B cell (primary cell): ENCODE measurements around the gene NHP2. TPM values are rescaled to one million over a fixed set of nuclear protein-coding genes. Genes with fewer than 3 reads are reported as not detected.

ENCODE experiments used
- ATAC-seq: fragments of 200-7000 bp; cut with Tn5 transposase; one replicate; pipeline ENCODE4 v1.10.0; 2021; ENCODE audit warnings: low read depth, mild to moderate bottlenecking, moderate number of reproducible peaks, moderate library complexity
- CTCF ChIA-PET: fragments of 350-600 bp; sonication (Branson Sonifier 250); formaldehyde crosslinking; loops from one replicate; lab custom pipeline; 2021; ENCODE audit warnings: antibody characterized with exemption, inconsistent platforms; lab: Charles Lee
- POLR2A ChIA-PET: fragments of 350-600 bp; sonication (Branson Sonifier 250); formaldehyde crosslinking; loops from one replicate; lab custom pipeline; 2021; ENCODE audit warnings: antibody characterized with exemption; lab: Charles Lee
- DNase-seq: peaks from one replicate; pipeline ENCODE4 v3.0.0; 2013
- H2AFZ ChIP-seq: 2 replicates; pipeline ENCODE4 v1.6.1; 2012; ENCODE audit warnings: mild to moderate bottlenecking, low read depth, low read length; ENCODE audit not compliant: insufficient read depth, poor library complexity, severe bottlenecking
- H3K27ac ChIP-seq, 2 donors: 1 replicate in 1 of 2; 2 replicates in 1 of 2; pipeline ENCODE4 v1.5.1; 2012 to 2013; ENCODE audit warnings: low read length in 2 of 2, mild to moderate bottlenecking in 2 of 2, moderate library complexity in 1 of 2
- H3K27me3 ChIP-seq, 4 experiments: fragments of 200-600 bp in 1 of 4; sonication (generic) in 1 of 4; replicated peaks in 1 of 4; 1 replicate in 2 of 4; 2 replicates in 2 of 4; pipeline versions ENCODE4 v1.6.1 to v1.7.0; 2013 to 2016; ENCODE audit warnings: low read length in 3 of 4, mild to moderate bottlenecking in 2 of 4, mixed read lengths in 1 of 4, moderate library complexity in 1 of 4; ENCODE audit not compliant: insufficient read depth in 4 of 4, control insufficient read depth in 3 of 4; ENCODE audit errors: control extremely low read depth in 1 of 4
- H3K36me3 ChIP-seq, 2 experiments: replicated peaks in 1 of 2; 1 replicate in 1 of 2; 2 replicates in 1 of 2; pipeline versions ENCODE4 v1.6.1 to v1.7.1; 2013; ENCODE audit warnings: low read length in 1 of 2; ENCODE audit not compliant: insufficient read depth in 2 of 2, control insufficient read depth in 1 of 2; ENCODE audit errors: control extremely low read depth in 1 of 2, extremely low read depth in 1 of 2
- H3K4me1 ChIP-seq, 2 donors: fragments of 200-600 bp in 1 of 2; sonication (generic) in 1 of 2; 1 replicate in 1 of 2; 2 replicates in 1 of 2; pipeline versions ENCODE4 v1.5.1 to v1.6.1; 2013 to 2017; ENCODE audit warnings: low read length in 2 of 2; ENCODE audit not compliant: control insufficient read depth in 2 of 2, insufficient read depth in 2 of 2
- H3K4me2 ChIP-seq: replicated peaks from 2 replicates; pipeline ENCODE3; 2012; ENCODE audit warnings: mild to moderate bottlenecking, low read depth, low read length; ENCODE audit not compliant: poor library complexity, severe bottlenecking
- H3K4me3 ChIP-seq, 5 experiments: fragments of 200-600 bp in 1 of 5; sonication (generic) in 1 of 5; 1 replicate in 3 of 5; 2 replicates in 2 of 5; pipeline versions ENCODE4 v1.5.1 to v1.7.0; 2011 to 2016; ENCODE audit warnings: low read length in 4 of 5, mild to moderate bottlenecking in 4 of 5, low read depth in 2 of 5, control low read depth in 1 of 5, moderate library complexity in 1 of 5; ENCODE audit not compliant: insufficient read depth in 1 of 5; ENCODE audit errors: control extremely low read depth in 1 of 5, extremely low read depth in 1 of 5
- H3K79me2 ChIP-seq: fragments of 200-600 bp; sonication (generic); one replicate; pipeline ENCODE4 v1.6.0; 2016; ENCODE audit warnings: low read length; ENCODE audit not compliant: control insufficient read depth, insufficient read depth
- H3K9ac ChIP-seq: fragments of 200-600 bp; sonication (generic); 2 replicates; pipeline ENCODE4 v1.6.1; 2017; ENCODE audit warnings: mild to moderate bottlenecking, low read length, moderate library complexity
- H3K9me3 ChIP-seq, 3 donors: one replicate each; pipeline versions ENCODE4 v1.6.1 to v1.7.1; 2013; ENCODE audit warnings: low read length in 2 of 3; ENCODE audit not compliant: control insufficient read depth in 2 of 3, insufficient read depth in 1 of 3; ENCODE audit errors: control extremely low read depth in 1 of 3
- H4K20me1 ChIP-seq: 2 replicates; pipeline ENCODE4 v1.6.0; 2012; ENCODE audit warnings: mild to moderate bottlenecking, low read length; ENCODE audit not compliant: insufficient read depth, control insufficient read depth, poor library complexity, severe bottlenecking
- H3K27ac Mint-ChIP-seq: one replicate; pipeline ENCODE4 v1.8.0; 2021; ENCODE audit warnings: mixed read lengths
- H3K27me3 Mint-ChIP-seq: one replicate; pipeline ENCODE4 v1.8.0; 2021; ENCODE audit warnings: mixed read lengths
- H3K4me1 Mint-ChIP-seq: one replicate; pipeline ENCODE4 v1.8.0; 2021; ENCODE audit warnings: mixed read lengths
- H3K4me3 Mint-ChIP-seq: one replicate; pipeline ENCODE4 v1.8.0; 2021; ENCODE audit warnings: mixed read lengths
- H3K9me3 Mint-ChIP-seq: one replicate; pipeline ENCODE4 v1.8.0; 2022; ENCODE audit warnings: mixed read lengths; ENCODE audit not compliant: insufficient read depth
- CTCF ChIP-seq: fragments of 200-600 bp; IDR thresholded peaks from one replicate; pipeline ENCODE4 v1.8.0; 2022; ENCODE audit warnings: antibody characterized with exemption, mild to moderate bottlenecking
- EZH2 ChIP-seq: IDR thresholded peaks from 2 replicates; pipeline ENCODE4 v1.6.1; 2012; ENCODE audit warnings: borderline replicate concordance, low read depth, mild to moderate bottlenecking, moderate library complexity, low read length; ENCODE audit not compliant: insufficient read depth, poor library complexity, severe bottlenecking
- WGBS: methylation state at CpG from one replicate; pipeline ENCODE4 v1.1.5; 2013; ENCODE audit warnings: missing lambda C conversion rate; ENCODE audit not compliant: insufficient coverage; 5-methylcytosine and 5-hydroxymethylcytosine counted together
- intact Hi-C: fragments of 100-400 bp; cut with micrococcal nuclease; formaldehyde crosslinking; loops from one replicate; pipeline ENCODE4 v1.10.0; 2022
- polyA plus RNA-seq: library from polyadenylated mRNA; depleted of rRNA; stranded (reverse); fragments of >200 nt; gene quantifications from 2 replicates; pipeline ENCODE4 v1.2.3, GENCODE V29; 2012
- total RNA-seq, 2 donors: library from RNA; stranded (reverse); fragments of 120-200 nt in 1 of 2; gene quantifications; 1 replicate in 1 of 2; 2 replicates in 1 of 2; pipeline versions ENCODE4 v1.2.3 to v1.2.4, GENCODE V29; 2013 to 2022

Gene NHP2
- total and polyA plus RNA-seq, 2 donors (not counting 1 experiment from before 2014, with no cell fraction given) = 66.0 to 99.8 TPM

GRCh38 chr5:178107756-178108310, 45.9 kb downstream of the NHP2 start:
- H3K27me3 Mint-ChIP-seq = no peaks in the 10 kb centered on the region
- CTCF ChIA-PET = interaction anchor here (1.7 to 4.1 kb wide), 2 partner anchors 13 to 18 kb away, joined by 4 to 17 read pairs; no protein-coding TSS in a partner anchor
- H3K4me2 ChIP-seq = no peak overlapping the region

More at GRCh38 chr5:178107756-178108310, 45.9 kb downstream of the NHP2 start:
- H3K4me3 Mint-ChIP-seq = no peak overlapping the region
- H3K4me3 ChIP-seq = no peak overlapping the region
- H3K36me3 ChIP-seq = no peaks in the 10 kb centered on the region
- DNase-seq (no peak), ATAC-seq (no peak)
- H3K79me2 ChIP-seq = no peaks in the 10 kb centered on the region
- no peaks in the 10 kb centered on the region for H4K20me1 ChIP-seq
- peak overlapping the region; percentile 61 for H3K27ac Mint-ChIP-seq
- H3K9me3 ChIP-seq = no peaks in the 10 kb centered on the region
- H3K27ac ChIP-seq = no peak overlapping the region
- no peak overlapping the region for H2AFZ ChIP-seq
- no peaks in the 10 kb centered on the region for H3K9me3 Mint-ChIP-seq
- no peak for TF ChIP-seq CTCF
- TF ChIP-seq EZH2 = no peak
- H3K9ac ChIP-seq = no peak overlapping the region
- 98% methylated on average over 3 of the region's 5 CpGs for WGBS
- intact Hi-C loops = no loop called here
- H3K4me1 Mint-ChIP-seq = peaks cover 43% of the 10 kb centered on the region
- H3K27me3 ChIP-seq = no peaks in the 10 kb centered on the region
- peaks cover 20 to 32% of the 10 kb centered on the region in 2 donors for H3K4me1 ChIP-seq
- POLR2A ChIA-PET = interaction anchor here (0.7 kb wide), 1 partner anchor 535 kb away, joined by 5 read pairs; no protein-coding TSS in a partner anchor
